Measurements from ENCODE around the gene HINT2. TPM values are rescaled to one million over a fixed set of nuclear protein-coding genes. Genes with fewer than 3 reads are reported as not detected.
A peak's percentile ranks its signal among the peaks of the same experiment; 100 is the strongest.

HINT2 gene
- total and polyA plus RNA-seq, 2 donors (not counting 1 experiment from before 2014, with no cell fraction given): 31.9 to 33.6 TPM

DNA sequence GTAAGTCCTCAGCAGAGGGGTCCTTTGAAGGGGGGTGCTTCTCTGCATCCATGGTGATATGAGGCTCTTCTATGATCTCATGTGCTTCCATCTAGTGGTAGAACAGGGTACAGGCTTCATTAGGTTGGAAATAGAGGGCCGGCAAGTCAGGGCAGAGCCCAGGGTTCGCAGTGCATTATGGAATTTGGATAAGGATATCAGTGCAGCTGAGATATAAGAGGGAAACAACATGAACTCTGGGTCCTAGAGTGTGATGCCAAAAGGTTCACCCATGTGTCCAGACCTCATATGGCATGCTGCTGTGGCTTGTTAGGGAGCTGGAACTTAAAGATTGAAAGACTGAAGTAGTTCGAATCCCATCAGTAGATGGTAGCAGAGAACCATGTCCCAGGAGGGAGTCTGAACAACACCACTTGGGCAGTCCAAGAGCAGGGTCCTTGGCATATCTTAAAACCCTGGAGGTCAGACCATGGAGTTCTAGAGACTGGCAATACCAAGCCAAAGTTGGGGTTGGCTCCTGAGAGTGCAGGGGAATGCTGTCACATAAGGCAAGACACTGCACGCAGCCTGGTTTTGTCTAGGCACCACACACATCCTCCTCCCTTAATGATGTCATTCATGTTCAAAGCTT lies 11.3 kb upstream of the HINT2 start:
- peak overlapping the region; percentile 62 for H3K4me3 Mint-ChIP-seq
- H3K27me3 ChIP-seq (replicated peaks in 1 of 4; ENCODE audit: control extremely low read depth in 1 of 4, control insufficient read depth in 3 of 4, insufficient read depth in 4 of 4, low read length in 3 of 4): no peaks in the 10 kb centered on the region
- H2AFZ ChIP-seq (ENCODE audit: insufficient read depth, low read depth, low read length, poor library complexity, severe bottlenecking): peak overlapping the region; percentile 54
- no peaks in the 10 kb centered on the region for H4K20me1 ChIP-seq (ENCODE audit: control insufficient read depth, insufficient read depth, low read length, poor library complexity, severe bottlenecking)
- H3K4me3 ChIP-seq (ENCODE audit: control extremely low read depth in 1 of 5, extremely low read depth in 1 of 5, insufficient read depth in 1 of 5, low read depth in 2 of 5, low read length in 4 of 5): no peak overlapping the region
- H3K27ac ChIP-seq (ENCODE audit: low read length in 2 of 2): no peak overlapping the region
- H3K27ac Mint-ChIP-seq: peak overlapping the region; percentile 5
- no peaks in the 10 kb centered on the region for H3K9me3 ChIP-seq (ENCODE audit: control extremely low read depth in 1 of 3, control insufficient read depth in 2 of 3, insufficient read depth in 1 of 3, low read length in 2 of 3)
- 30% methylated on average over 4 of the region's 4 CpGs for WGBS (ENCODE audit: insufficient coverage)
- peaks cover 26% of the 10 kb centered on the region for H3K4me1 Mint-ChIP-seq
- H3K9me3 Mint-ChIP-seq (ENCODE audit: insufficient read depth): no peaks in the 10 kb centered on the region
- H3K9ac ChIP-seq (ENCODE audit: low read length): no peak overlapping the region
- intact Hi-C loops (cut with micrococcal nuclease): loop anchor here (1.0 to 5.0 kb wide), 6 partner anchors 36 to 709 kb away; partner anchors contain the start of genes ATOSB, CCDC107 and RMRP
- no peaks in the 10 kb centered on the region for H3K27me3 Mint-ChIP-seq
- ChIA-PET CTCF (interaction anchor here (0.6 to 6.0 kb wide), 55 partner anchors 10 to 222 kb away, joined by 3 to 141 read pairs (median 6); partner anchors contain the start of genes CCDC107, CREB3, GBA2 and HINT2), POLR2A (interaction anchor here (1.0 kb wide), 1 partner anchor 36 kb away, joined by 3 read pairs; no protein-coding TSS in a partner anchor)
- H3K79me2 ChIP-seq (ENCODE audit: control insufficient read depth, insufficient read depth, low read length): peaks cover 6% of the 10 kb centered on the region
- H3K36me3 ChIP-seq (replicated peaks in 1 of 2; ENCODE audit: control extremely low read depth in 1 of 2, control insufficient read depth in 1 of 2, extremely low read depth in 1 of 2, insufficient read depth in 2 of 2, low read length in 1 of 2): no peaks in the 10 kb centered on the region
- peak; percentile 82 for DNase-seq
- TF ChIP-seq EZH2 (IDR thresholded peaks at IDR 0.05; ENCODE audit: borderline replicate concordance, insufficient read depth, low read depth, low read length, poor library complexity, severe bottlenecking): no peak
- TF ChIP-seq, protein P1, sequence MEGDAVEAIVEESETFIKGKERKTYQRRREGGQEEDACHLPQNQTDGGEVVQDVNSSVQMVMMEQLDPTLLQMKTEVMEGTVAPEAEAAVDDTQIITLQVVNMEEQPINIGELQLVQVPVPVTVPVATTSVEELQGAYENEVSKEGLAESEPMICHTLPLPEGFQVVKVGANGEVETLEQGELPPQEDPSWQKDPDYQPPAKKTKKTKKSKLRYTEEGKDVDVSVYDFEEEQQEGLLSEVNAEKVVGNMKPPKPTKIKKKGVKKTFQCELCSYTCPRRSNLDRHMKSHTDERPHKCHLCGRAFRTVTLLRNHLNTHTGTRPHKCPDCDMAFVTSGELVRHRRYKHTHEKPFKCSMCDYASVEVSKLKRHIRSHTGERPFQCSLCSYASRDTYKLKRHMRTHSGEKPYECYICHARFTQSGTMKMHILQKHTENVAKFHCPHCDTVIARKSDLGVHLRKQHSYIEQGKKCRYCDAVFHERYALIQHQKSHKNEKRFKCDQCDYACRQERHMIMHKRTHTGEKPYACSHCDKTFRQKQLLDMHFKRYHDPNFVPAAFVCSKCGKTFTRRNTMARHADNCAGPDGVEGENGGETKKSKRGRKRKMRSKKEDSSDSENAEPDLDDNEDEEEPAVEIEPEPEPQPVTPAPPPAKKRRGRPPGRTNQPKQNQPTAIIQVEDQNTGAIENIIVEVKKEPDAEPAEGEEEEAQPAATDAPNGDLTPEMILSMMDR (IDR thresholded peaks at IDR 0.05): peak; percentile 85
- peak overlapping the region; percentile 63 for H3K4me2 ChIP-seq (replicated peaks; ENCODE audit: low read depth, low read length, poor library complexity, severe bottlenecking)
- peak; percentile 37 for ATAC-seq (ENCODE audit: low read depth)
- peaks cover 13 to 23% of the 10 kb centered on the region in 2 donors for H3K4me1 ChIP-seq (ENCODE audit: control insufficient read depth in 2 of 2, insufficient read depth in 2 of 2, low read length in 2 of 2)

DNA sequence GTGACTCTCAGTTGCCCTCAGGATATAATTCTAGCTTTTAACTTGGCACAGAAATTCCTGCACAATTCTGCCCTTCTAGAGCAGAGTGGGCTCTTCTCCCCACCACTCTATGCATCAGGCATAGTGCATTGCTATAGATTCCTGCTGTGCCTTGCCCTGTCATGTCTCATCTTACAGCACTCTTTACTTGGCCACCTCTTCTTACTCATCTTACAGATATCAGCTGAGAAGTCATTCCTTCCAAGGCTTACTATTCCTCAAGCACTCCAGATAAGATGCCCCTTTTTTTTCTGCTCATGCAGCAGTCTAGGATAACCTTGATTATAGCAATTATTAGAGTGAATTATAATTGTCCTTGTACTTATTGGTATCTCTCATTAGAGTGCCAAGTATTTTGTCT lies 8.1 kb upstream of the HINT2 start:
- Histone ChIP-seq H3K4me2 (replicated peaks; ENCODE audit: low read depth, low read length, poor library complexity, severe bottlenecking) (no peak overlapping the region), H3K27ac (ENCODE audit: low read length in 2 of 2) (no peak overlapping the region), H3K36me3 (replicated peaks in 1 of 2; ENCODE audit: control extremely low read depth in 1 of 2, control insufficient read depth in 1 of 2, extremely low read depth in 1 of 2, insufficient read depth in 2 of 2, low read length in 1 of 2) (no peaks in the 10 kb centered on the region), H3K4me1 (ENCODE audit: control insufficient read depth in 2 of 2, insufficient read depth in 2 of 2, low read length in 2 of 2) (peaks cover 3 to 8% of the 10 kb centered on the region in 2 donors), H3K27me3 (replicated peaks in 1 of 4; ENCODE audit: control extremely low read depth in 1 of 4, control insufficient read depth in 3 of 4, insufficient read depth in 4 of 4, low read length in 3 of 4) (no peaks in the 10 kb centered on the region), H4K20me1 (ENCODE audit: control insufficient read depth, insufficient read depth, low read length, poor library complexity, severe bottlenecking) (no peaks in the 10 kb centered on the region), H3K4me3 (ENCODE audit: control extremely low read depth in 1 of 5, extremely low read depth in 1 of 5, insufficient read depth in 1 of 5, low read depth in 2 of 5, low read length in 4 of 5) (no peak overlapping the region), H3K79me2 (ENCODE audit: control insufficient read depth, insufficient read depth, low read length) (no peaks in the 10 kb centered on the region), H3K9ac (ENCODE audit: low read length) (no peak overlapping the region), H3K9me3 (ENCODE audit: control extremely low read depth in 1 of 3, control insufficient read depth in 2 of 3, insufficient read depth in 1 of 3, low read length in 2 of 3) (no peaks in the 10 kb centered on the region), H2AFZ (ENCODE audit: insufficient read depth, low read depth, low read length, poor library complexity, severe bottlenecking) (no peak overlapping the region)
- intact Hi-C loops (cut with micrococcal nuclease): no loop called here
- ChIA-PET CTCF (interaction anchor here (1.2 to 1.7 kb wide), 2 partner anchors 9 to 59 kb away, joined by 6 to 10 read pairs; partner anchors contain the start of gene HINT2), POLR2A (no interaction called here)
- Mint-ChIP-seq H3K27me3 (no peaks in the 10 kb centered on the region), H3K27ac (no peak overlapping the region), H3K4me1 (peaks cover 7% of the 10 kb centered on the region), H3K4me3 (no peak overlapping the region), H3K9me3 (ENCODE audit: insufficient read depth) (no peaks in the 10 kb centered on the region)
- DNase-seq (no peak), ATAC-seq (ENCODE audit: low read depth) (no peak)
- TF ChIP-seq, protein P1 (IDR thresholded peaks at IDR 0.05): no peak
- no peak for TF ChIP-seq EZH2 (IDR thresholded peaks at IDR 0.05; ENCODE audit: borderline replicate concordance, insufficient read depth, low read depth, low read length, poor library complexity, severe bottlenecking)

Measured in B cell (primary cell).